HG03159 (cell line): ENCODE data around the gene CEL.
"Not testable (repeated sequence)": the region's sequence is repeated elsewhere in the genome, so short reads cannot be mapped to it uniquely, and the experiment has no call there.

ENCODE experiments used
- ATAC-seq: cut with Tn5 transposase; IDR thresholded peaks from one replicate; pipeline ENCODE4 v1.9.1; 2021; ENCODE audit warnings: mild to moderate bottlenecking, moderate library complexity; ENCODE audit not compliant: unreplicated experiment

CEL gene

DNA sequence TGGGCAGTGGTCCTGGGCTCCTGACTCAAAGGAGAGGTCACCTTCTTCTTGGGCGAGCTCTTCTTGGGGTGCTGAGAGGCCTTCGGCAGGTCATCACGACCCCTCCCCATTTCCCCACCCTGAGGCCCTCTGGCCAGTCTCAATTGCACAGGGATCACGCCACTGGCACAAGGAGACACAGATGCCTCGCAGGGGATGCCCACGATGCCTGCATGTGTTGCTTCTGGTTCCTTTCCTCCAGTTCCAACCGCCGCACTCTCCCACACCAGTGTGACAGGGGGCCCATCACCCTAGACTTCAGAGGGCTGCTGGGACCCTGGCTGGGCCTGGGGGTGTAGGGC lies 1.3 kb downstream of the CEL start:
- no peak for ATAC-seq

DNA sequence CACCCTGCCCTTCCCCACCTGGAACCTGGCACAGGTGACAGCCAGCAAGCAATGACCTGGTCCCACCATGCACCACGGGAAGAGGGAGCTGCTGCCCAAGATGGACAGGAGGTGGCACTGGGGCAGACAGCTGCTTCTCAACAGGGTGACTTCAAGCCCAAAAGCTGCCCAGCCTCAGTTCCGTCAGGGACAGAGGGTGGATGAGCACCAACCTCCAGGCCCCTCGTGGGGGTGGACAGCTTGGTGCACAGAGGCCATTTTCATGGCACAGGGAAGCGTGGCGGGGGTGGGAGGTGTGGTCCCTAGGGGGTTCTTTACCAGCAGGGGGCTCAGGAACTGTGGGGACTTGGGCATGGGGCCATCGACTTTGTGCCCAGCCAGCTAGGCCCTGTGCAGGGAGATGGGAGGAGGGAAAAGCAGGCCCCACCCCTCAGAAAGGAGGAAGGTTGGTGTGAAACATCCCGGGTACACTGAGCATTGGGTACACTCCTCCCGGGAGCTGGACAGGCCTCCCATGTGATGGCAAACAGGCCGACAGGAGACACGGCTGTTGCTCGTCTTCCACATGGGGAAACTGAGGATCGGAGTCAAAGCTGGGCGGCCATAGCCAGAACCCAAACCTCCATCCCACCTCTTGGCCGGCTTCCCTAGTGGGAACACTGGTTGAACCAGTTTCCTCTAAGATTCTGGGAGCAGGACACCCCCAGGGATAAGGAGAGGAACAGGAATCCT lies 1.9 kb downstream of the CEL start:
- no peak for ATAC-seq

DNA sequence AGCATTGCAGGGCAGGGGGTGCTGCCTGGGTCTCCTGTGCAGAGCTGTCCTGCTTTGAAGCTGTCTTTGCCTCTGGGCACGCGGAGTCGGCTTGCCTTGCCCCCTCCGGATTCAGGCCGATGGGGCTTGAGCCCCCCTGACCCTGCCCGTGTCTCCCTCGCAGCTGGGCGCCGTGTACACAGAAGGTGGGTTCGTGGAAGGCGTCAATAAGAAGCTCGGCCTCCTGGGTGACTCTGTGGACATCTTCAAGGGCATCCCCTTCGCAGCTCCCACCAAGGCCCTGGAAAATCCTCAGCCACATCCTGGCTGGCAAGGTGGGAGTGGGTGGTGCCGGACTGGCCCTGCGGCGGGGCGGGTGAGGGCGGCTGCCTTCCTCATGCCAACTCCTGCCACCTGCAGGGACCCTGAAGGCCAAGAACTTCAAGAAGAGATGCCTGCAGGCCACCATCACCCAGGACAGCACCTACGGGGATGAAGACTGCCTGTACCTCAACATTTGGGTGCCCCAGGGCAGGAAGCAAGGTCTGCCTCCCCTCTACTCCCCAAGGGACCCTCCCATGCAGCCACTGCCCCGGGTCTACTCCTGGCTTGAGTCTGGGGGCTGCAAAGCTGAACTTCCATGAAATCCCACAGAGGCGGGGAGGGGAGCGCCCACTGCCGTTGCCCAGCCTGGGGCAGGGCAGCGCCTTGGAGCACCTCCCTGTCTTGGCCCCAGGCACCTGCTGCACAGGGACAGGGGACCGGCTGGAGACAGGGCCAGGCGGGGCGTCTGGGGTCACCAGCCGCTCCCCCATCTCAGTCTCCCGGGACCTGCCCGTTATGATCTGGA lies 2.7 kb downstream of the CEL start:
- ATAC-seq: no peak

DNA sequence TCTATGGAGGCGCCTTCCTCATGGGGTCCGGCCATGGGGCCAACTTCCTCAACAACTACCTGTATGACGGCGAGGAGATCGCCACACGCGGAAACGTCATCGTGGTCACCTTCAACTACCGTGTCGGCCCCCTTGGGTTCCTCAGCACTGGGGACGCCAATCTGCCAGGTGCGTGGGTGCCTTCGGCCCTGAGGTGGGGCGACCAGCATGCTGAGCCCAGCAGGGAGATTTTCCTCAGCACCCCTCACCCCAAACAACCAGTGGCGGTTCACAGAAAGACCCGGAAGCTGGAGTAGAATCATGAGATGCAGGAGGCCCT lies 3.2 kb downstream of the CEL start:
- ATAC-seq: no peak

DNA sequence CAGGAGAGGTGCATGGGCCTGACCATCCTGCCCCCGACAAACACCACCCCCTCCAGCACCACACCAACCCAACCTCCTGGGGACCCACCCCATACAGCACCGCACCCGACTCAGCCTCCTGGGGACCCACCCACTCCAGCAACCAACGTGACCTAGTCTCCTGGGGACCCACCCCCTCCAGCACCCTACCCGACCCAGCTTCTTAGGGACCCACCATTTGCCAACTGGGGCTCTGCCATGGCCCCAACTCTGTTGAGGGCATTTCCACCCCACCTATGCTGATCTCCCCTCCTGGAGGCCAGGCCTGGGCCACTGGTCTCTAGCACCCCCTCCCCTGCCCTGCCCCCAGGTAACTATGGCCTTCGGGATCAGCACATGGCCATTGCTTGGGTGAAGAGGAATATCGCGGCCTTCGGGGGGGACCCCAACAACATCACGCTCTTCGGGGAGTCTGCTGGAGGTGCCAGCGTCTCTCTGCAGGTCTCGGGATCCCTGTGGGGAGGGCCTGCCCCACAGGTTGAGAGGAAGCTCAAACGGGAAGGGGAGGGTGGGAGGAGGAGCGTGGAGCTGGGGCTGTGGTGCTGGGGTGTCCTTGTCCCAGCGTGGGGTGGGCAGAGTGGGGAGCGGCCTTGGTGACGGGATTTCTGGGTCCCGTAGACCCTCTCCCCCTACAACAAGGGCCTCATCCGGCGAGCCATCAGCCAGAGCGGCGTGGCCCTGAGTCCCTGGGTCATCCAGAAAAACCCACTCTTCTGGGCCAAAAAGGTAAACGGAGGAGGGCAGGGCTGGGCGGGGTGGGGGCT lies 4.6 kb downstream of the CEL start:
- no peak for ATAC-seq

DNA sequence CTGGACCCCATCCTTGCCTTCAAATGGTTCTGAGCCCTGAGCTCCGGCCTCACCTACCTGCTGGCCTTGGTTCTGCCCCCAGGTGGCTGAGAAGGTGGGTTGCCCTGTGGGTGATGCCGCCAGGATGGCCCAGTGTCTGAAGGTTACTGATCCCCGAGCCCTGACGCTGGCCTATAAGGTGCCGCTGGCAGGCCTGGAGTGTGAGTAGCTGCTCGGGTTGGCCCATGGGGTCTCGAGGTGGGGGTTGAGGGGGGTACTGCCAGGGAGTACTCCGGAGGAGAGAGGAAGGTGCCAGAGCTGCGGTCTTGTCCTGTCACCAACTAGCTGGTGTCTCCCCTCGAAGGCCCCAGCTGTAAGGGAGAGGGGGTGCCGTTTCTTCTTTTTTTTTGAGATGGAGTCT lies 5.2 kb downstream of the CEL start:
- no peak for ATAC-seq

DNA sequence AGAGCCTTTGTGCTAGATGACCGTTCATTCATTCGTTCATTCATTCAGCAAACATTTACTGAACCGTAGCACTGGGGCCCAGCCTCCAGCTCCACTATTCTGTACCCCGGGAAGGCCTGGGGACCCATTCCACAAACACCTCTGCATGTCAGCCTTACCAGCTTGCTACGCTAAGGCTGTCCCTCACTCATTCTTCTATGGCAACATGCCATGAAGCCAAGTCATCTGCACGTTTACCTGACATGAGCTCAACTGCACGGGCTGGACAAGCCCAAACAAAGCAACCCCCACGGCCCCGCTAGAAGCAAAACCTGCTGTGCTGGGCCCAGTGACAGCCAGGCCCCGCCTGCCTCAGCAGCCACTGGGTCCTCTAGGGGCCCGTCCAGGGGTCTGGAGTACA lies 6.0 kb downstream of the CEL start:
- no peak for ATAC-seq

DNA sequence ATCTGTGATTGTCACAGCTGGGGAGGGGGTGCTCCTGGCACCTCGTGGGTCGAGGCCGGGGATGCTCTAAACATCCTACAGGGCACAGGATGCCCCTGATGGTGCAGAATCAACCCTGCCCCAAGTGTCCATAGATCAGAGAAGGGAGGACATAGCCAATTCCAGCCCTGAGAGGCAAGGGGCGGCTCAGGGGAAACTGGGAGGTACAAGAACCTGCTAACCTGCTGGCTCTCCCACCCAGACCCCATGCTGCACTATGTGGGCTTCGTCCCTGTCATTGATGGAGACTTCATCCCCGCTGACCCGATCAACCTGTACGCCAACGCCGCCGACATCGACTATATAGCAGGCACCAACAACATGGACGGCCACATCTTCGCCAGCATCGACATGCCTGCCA lies 6.7 kb downstream of the CEL start:
- ATAC-seq: not testable (repeated sequence)

DNA sequence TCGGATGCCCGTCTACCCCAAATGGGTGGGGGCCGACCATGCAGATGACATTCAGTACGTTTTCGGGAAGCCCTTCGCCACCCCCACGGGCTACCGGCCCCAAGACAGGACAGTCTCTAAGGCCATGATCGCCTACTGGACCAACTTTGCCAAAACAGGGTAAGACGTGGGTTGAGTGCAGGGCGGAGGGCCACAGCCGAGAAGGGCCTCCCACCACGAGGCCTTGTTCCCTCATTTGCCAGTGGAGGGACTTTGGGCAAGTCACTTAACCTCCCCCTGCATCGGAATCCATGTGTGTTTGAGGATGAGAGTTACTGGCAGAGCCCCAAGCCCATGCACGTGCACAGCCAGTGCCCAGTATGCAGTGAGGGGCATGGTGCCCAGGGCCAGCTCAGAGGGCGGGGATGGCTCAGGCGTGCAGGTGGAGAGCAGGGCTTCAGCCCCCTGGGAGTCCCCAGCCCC lies 8.8 kb downstream of the CEL start:
- not testable (repeated sequence) for ATAC-seq

DNA sequence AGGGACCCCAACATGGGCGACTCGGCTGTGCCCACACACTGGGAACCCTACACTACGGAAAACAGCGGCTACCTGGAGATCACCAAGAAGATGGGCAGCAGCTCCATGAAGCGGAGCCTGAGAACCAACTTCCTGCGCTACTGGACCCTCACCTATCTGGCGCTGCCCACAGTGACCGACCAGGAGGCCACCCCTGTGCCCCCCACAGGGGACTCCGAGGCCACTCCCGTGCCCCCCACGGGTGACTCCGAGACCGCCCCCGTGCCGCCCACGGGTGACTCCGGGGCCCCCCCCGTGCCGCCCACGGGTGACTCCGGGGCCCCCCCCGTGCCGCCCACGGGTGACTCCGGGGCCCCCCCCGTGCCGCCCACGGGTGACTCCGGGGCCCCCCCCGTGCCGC lies 9.2 kb downstream of the CEL start:
- ATAC-seq: not testable (repeated sequence)

DNA sequence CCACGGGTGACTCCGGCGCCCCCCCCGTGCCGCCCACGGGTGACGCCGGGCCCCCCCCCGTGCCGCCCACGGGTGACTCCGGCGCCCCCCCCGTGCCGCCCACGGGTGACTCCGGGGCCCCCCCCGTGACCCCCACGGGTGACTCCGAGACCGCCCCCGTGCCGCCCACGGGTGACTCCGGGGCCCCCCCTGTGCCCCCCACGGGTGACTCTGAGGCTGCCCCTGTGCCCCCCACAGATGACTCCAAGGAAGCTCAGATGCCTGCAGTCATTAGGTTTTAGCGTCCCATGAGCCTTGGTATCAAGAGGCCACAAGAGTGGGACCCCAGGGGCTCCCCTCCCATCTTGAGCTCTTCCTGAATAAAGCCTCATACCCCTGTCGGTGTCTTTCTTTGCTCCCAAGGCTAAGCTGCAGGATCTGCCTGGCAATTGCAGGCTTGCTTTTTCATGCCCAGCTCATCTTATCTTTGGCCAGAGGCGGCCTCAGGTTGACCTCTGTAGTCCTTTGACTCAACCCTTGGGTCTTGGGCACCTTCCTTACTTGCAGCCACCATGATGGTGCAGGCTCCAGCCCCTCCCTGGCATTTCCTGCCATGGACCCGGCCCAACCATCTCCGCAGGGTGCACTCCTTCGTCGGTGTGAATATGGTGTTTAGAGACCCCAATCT lies 9.8 kb downstream of the CEL start:
- ATAC-seq: no peak

DNA sequence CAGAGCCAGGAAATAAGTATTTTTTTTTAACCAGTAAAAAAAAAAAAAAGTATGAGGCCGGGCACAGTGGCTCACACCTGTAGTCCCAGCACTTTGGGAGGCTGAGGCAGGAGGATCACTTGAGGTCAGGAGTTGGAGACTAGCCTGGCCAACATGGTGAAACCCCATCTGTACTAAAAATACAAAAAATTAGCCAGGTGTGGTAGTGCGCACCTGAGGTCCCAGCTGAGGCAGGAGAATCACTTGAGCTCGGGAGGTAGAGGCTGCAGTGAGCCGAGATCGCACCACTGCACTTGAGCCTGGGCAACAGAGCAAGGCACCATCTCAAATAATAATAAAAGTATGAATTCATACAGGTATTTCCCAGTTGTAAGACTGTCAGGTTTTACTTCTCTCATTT lies 10.4 kb downstream of the CEL start:
- ATAC-seq: not testable (repeated sequence)

DNA sequence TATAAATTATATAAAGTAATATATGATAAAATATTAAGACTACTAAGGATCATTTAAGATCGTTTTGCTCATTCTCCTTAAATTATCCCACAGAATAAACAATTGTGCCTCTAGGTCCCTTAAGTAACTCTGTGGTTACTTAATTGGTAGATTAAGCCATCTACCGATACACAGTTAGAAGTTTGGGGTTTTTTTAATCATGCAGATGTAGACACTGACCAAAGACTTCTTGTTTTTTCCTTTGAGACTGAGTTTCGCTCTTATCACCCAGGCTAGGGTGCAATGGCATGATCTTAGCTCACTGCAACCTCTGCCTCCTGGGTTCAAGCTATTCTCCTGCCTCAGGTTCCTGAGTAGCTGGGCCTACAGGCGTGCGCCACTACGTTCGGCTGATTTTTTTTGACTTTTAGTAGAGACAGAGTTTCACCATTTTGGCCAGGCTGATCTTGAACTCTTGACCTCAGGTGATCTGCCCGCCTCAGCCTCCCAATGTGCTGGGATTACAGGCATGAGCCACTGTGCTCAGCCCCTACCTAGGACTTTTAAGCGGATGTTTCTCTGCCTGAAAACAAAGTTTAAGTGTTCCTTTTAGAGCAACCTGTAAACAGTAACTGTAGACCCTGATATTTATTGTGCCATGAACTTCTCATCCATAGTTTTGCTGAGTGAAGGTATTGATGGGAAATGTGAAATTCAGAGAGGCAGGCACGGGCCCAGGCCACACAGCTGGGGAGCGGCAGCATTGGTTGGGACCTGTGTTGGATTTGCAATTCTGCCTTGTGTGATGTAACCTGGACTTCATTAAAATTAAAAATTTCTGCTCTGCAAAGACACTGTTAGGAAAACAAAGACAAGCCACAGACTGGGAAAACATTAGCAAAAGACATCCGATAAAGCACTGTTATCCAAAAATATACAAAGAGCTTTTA lies 11.6 kb downstream of the CEL start:
- no peak for ATAC-seq

DNA sequence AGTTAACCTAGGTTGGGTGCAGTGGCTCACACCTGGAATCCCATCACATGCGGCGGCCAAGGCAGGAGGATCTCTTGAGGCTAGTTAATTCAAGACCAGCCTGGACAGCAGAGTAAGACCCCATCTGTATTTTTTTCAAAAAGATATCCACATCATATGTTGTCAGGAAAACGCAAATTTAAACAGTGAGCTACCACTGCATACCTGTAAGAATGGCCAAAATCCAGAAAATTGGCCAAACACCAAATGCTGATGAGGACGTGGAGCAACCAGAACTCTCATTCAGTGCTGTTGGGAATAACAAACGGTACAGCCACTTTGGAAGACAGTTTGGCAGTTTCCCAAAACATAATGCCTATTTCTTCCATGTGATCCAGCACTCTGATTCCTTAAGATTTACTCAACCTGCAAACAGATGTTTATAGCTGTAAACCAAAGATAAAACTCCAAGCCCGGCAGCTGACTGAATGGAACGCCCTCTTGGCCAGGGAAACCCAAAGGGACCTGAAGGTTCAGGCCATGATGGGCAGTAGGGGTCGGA lies 12.4 kb downstream of the CEL start:
- no peak for ATAC-seq

DNA sequence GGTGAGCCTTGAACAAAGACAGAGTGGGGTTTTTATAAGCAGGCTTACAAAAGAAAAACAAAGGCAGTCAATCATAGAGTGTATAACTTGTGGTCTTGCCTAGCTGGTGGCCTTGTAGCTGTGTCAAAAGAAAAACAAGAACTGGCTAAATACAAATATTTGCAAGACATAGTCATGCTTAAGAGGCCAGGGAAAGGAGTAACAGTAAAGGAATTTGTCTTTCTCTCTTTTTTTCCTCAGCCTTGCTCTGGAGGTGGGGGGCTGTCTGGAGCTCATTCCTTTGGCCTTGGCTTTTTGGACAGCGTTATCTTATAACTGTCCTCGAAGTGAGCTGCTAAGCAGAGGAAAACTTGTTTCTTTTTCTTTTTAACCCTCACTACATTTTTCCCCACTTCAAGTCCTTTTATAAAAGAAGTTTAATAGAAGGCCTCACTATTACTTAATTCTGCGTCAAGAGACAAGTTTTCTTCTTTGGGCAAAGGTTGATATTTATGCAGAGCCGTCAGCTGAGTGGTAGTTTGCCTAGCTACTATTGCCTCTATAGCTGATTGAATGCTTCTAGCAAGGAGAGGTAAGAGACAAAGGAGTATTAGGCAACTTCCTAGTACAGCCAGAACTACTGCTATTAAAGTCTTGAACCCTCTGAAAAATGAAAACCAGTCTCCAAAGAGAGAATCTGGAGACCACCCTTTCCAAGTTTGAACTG lies 14.3 kb downstream of the CEL start:
- ATAC-seq: no peak

DNA sequence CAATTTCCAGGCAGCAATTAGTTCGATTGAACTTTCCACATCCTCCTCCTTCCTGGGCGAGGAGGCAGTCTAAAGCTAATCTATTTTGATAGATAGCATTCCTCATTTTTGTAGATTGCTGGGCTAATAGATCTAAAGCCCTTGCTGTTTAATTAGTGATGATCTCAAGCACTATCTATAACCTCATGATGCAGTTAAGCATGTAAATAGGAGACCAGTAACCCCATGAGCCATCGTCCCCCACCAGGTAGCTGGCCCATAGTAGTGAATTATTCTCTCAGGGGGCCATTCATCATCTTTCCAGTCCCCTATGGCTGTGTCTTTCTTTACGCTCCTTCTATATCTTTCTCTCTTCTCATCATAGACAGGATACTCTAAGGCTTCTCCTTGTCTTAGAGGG lies 14.9 kb downstream of the CEL start:
- ATAC-seq: no peak

DNA sequence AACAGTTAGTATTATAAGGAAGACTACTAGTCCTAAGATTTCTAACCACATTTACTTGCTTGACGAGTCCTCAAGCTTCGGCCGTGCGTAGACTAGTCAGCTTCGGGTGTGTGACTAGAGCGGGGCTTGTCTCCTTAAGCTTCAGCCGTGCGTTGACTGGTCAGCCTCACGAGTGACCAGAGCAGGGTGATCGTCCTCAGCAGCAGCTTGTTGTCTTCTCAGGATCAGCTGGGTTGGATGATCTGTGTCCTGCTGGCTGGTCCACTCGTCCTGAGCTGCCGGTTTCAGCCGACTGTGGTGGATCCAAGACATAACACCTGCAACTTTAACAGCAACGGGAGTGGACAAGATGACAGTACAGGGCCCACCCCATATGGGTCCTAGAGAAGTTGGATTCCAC lies 16.7 kb downstream of the CEL start:
- no peak for ATAC-seq

DNA sequence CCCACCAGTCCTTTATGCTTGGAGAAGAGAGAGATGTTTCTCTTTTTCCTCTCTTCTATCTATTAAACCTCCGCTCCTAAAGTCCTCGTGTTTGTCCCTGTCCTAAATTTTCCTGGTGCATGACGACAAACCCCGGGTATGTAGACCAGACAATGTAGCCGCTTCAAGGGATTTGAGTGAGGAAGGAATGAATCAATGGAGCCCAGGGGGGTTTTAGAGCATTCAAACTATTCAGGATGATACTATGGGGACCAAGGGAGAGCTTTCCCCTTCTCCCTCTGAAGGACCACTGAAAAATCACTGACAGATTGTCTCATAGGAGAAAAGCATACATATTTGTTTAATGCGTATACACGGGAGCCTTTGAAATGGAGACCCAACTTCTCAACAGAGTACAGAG lies 18.4 kb downstream of the CEL start:
- no peak for ATAC-seq
